Stimulated activated CD4-positive, alpha-beta T cell treated with anti-CD3 and anti-CD28 coated beads, Interleukin-4, amount 100 ng/mL, for 4 hours (primary cell): ENCODE data around the gene AMY2A.
"Not testable (repeated sequence)": the region's sequence is repeated elsewhere in the genome, so short reads cannot be mapped to it uniquely, and the experiment has no call there.

Experiments
- DNase-seq, 2 experiments: peaks; one replicate each; pipeline ENCODE4 v3.0.0-alpha.2; 2020

Gene AMY2A

DNA sequence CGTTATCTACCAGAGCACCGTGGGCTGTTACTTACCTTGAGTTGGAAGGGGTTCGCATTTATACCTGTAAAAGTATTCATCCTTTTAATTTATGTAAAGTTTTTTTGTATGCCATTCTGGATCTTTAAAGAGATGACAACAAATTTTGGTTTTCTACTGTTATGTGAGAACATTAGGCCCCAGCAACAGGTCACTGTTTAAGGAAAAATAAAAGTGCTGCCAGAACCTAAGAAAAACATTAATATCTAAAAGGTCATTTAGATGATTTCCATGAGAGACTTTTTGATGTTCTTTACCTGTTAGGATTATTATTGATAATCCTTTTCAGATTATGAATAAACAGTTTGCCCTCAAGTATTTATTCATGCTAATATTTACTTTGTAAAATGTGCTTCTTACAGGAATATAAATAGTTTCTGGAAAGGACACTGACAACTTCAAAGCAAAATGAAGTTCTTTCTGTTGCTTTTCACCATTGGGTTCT is at the start of gene AMY2A:
Gene AMY2A (plus strand): TSS at position 434 of the 484 bp plus-strand sequence. CDS start 14 bp downstream, at position 448.
- DNase-seq: not testable (repeated sequence)

DNA sequence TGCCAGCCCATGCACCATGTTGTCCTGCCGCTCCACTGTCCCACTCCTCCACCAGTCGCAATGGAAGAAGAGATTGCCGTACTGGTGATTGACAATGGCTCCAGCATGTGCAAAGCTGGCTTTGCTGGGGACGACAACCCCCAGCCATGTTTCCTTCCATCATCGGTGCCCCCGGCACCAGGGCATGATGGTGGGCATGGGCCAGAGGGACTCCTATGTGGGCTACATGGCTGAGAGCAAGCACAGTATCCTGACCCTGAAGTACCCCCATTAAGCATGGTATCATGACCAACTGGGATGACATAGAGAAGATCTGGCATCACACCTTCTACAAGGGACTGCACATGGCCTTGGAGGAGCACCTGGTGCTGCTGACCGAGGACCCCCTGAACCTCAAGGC is 47.7 kb upstream of the AMY2A start:
- no peak for DNase-seq

DNA sequence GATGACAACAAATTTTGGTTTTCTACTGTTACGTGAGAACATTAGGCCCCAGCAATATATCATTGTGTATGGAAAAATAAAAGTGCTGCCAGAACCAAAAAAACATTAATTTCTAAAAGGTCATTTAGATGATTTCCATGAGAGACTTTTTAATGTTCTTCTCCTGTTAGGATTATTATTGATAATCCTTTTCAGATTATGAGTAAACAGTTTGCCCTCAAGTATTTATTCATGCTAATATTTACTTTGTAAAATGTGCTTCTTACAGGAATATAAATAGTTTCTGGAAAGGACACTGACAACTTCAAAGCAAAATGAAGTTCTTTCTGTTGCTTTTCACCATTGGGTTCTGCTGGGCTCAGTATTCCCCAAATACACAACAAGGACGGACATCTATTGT is 45.9 kb upstream of the AMY2A start, which contains the start of gene AMY2B:
Gene AMY2B (plus strand): TSS at position 301 of the 400 bp plus-strand sequence. CDS start 14 bp downstream, at position 315.
- not testable (repeated sequence) for DNase-seq

DNA sequence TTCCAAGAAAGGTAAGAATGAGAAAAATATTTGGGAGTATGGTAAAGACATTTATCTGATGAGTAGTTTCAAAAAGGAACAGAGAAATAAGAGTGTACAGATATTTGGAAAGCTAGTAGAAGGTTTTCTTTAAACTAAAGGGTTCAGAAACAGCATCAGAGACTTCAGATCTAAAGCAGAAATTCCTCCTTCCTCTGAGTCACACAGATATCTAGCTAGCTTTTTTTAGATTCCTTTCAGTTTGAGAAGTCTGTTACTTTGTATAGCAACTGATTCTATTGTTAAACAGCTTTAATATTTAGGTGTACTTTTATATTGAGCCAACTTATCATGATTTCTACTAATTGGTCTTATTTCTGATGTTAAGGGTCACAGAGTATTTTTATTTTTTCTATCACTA is 41.2 kb upstream of the AMY2A start:
- DNase-seq: no peak

DNA sequence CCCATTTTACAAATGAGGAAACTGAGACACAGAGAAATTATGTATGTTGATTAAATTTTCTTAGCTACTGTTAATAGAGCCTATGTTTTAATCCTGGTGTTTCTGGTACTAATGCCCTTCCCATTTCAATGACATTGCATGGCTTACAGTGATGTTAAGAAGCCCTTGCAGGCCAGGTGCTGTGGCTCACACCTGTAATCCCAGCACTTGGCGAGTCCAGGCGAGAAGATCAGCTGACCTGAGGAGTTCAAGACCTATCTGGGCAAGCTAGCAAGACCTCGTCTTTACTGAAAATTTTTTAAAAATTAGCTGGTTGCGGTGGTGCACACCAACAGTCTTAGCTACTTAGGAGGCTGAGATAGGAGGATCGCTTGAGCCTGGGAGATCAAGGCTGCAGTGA is 40.4 kb upstream of the AMY2A start:
- not testable (repeated sequence) for DNase-seq

DNA sequence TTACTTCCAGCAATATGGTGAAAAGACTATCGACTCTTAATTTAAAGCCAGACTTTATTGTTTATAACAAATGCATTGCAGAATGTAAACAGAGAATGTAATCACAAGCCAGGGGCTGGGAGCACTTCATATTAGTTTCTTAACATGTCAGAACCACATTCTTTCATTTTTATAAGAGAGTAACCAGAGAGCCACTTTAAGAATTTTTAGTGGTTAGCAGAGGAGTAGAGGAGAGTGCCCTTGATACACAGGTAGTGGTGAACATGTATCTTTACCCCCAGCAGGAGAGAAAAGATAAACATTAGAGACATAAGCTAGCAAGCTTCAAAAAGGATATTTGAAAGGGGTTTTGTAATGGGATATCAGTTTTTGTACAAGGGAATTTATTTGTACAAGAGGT is 34.8 kb upstream of the AMY2A start:
- no peak for DNase-seq

DNA sequence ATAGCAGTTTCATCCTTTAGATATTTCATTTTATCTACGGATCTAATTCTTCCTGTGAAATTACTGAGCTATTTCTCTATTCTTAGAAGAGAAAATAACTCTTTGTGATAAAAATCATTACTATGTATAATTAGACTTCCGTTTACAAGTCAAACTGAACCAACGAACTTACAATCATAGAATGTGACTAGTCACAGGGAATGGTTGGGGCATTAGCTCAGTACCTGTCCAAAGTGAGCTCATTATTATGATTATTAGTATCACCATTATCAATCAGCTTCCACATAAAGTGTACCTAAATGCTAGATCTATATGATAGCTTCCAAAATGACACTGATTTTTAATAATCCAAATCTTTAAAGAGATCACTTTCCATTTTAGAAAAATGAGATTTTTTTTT is 33.3 kb upstream of the AMY2A start:
- no peak for DNase-seq

DNA sequence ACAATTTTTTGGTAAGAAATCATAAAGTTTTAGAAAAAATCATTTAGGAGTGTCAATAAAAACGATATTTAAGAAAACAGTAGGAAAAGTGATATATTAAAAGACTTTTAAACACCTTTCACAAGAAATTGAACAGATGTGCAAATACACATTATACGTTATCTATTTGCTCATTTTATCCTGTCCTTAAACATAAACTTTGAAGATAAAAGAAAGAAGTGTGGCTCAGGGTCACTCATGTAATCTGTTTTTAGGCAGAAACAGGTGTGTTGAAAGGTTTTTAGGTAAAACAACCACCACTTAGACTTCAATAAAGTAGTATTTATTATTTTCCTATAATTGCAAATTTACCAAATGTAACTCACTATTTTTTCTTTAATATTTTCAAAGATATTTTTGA is 32.7 kb upstream of the AMY2A start:
- DNase-seq: no peak

DNA sequence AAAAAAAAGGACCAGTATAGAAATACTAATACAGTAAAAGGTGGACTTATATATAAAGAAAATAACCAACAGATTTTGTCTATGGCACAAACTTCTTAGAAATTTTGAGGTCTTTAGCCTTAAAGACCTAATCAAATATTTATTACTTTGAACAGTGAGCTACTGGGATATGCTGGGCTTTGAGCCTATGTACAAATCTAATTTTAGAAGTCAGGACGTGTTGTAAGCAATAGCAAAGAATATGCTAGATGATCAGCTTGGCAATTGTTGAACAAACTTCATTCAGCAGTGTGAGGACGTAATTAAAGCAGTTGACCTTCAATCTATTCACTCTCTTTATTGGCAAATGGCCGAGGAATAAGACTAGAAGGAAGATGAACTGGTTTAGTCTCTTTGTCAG is 14.5 kb upstream of the AMY2A start:
- not testable (repeated sequence) for DNase-seq

DNA sequence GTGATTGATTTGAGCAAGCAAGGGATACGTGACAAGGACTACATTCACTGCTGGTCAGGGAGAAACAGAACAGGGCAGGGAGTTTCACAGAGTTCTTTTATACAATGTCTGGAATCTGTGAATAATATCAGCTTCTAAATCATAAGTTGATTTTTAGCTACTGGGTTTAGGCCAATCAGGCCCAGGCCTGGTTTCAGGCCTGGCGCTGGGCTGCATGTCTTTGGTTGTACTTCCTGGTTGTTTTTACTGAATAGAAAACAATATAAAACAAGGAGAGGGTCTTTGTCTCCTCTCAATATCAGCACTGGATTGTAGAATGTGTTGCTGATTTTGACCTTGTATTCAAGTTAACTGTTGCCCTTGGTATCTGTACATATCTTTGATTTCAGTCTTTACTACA is 865 bp upstream of the AMY2A start:
- DNase-seq: no peak

DNA sequence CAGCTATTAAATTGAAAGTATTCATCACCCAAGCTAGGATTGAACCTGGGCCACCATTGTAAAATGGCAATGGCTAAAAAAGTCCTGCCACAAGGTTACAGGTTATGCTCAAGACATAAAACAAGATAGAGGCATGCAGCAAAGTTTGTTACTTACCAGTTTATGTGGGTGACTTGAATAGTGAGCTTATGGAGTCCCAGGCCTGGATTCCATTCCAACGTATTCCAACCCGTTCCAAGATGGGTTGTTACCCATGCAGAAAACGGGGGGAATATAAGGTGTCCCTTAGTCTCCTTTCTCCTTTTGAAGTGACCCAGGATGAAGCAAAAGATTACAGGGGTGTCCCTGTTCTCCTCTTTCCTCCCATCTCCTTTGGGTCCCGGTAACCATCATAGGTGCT is 10.2 kb downstream of the AMY2A start:
- DNase-seq: not testable (repeated sequence)

DNA sequence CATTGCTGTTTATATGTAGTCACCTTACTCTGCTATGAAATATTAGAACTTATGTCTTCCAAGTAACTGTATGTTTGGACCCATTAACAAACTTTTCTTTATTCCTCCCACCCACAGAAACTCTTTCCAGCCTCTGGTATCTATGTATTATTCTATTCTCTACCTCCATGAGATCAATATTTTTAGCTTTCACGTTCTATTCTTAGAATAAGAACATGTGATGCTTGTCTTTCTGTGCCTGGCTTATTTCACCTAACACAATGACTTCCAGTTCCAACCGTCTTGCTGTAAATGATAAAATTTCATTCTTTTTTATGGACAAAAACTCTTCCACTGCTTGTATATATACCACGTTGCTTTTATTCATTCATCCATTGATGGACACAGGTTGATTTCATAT is 24.0 kb downstream of the AMY2A start:
- not testable (repeated sequence) for DNase-seq

DNA sequence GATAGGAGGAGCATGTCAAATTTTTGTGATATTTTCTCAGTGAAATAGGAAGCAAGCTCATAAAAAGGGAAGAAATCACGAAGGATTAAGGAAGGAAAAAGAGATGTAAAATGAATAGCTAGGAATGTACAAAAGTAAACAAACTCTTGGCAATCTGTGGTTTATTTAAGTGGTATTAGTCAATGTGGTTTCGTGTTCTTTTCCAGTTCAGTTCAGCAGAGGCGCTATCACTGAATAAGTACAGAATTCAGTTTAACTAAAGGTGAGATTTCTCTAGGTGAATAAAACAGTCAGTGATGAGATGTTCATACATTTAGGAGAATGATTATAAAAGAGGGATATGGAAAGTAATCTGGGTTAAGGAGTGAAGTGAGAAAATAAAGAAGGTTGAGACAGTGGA is 26.7 kb downstream of the AMY2A start:
- DNase-seq: not testable (repeated sequence)

DNA sequence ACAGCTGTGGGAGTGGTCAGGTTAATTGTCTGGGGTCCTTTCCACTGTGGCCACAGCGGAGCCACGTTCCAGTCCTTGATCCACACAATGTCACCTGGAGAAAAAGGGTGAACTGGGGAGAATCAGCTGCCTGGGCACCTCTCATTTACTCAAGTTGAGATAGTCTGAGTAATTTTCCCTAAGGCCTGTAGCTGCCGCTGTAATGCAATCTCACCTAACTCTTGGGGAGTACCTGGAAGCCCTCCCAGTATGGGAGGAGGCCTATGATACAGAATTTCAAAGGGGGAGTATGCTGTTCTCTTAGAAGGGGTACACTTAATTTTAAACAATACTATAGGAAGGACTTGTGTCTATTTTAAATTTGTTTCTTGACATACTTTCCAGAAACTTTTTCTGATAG is 33.1 kb downstream of the AMY2A start:
- DNase-seq: not testable (repeated sequence)

DNA sequence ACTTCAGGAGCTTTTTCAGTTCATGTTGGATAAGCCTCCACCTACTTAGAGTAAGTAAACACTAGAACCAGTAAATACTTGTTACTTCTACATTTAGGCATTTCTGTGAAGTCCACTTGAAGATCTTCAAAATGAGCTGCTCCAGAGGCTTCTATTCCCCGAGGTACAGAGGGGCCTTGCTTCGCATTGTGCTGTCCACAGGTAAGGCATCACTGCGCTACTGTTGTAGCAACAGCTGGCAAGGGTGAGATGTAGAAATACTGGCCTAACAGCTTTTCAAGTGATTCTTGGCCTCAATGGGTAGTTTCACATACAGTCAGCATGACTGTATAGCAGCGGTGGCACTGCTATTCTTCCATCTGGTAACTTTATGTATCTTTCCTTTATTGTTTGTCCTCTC is 33.7 kb downstream of the AMY2A start:
- not testable (repeated sequence) for DNase-seq

DNA sequence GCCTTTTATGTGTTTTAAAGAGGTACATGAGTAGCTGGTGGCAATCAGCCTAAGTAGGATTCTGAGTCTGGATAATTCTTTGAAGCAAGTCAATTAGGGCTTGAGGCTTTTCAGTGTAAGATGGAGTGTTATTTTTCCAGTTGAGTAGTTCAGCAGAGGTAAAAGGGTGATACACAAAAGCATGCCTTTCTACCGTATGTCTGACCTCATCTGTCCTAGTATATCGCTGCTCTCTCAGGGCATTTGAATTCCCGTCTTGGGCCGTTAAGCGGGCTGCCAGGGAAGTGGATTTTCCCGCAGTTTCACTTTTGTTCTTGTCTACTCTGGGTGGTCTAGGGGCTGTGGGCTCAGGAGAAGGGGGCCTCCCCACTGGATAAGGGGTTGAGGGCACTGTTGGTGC is 36.9 kb downstream of the AMY2A start:
- not testable (repeated sequence) for DNase-seq

DNA sequence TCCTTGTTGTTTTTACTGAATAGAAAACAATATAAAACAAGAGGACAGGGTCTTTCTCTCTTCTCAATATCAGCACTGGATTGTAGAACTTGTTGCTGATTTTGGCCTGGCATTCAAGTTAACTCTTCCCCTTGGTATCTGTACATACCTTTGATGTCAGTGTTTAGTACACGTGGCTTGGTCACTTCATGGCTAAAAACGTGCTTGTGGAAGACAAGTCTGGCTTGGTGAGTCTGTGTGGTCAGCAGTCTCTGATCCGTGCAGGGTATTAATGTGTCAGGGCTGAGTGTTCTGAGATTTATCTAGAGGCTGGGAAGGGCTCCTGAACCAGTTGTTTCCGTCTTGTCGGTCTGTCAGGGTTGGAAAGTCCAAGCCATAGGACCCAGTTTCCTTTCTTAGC is 38.2 kb downstream of the AMY2A start, which contains the start of gene AMY1A:
Gene AMY1A (plus strand): TSS at position 301 of the 400 bp plus-strand sequence. CDS start 571 bp downstream, outside the sequence.
- DNase-seq: not testable (repeated sequence)
